ENCODE data around the gene SLC36A2.

DNA sequence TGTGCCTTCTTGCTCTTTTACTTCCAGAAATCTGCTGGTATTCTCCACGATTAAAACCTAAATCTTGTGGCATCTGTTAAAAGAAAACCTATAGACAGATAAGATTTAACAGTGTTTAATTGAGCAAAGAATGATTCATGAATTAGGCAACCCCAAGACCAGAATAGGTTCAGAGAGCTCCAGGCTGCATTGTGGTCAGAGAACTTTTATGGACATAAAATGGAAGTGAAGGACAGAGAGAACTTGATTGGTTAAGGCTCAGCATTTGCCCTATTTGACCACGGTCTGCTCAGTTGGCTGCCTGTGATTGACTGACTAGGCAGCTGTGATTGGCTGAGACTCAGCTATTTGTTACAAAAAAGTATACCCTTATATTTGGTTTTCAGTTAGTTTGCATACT is 10.4 kb upstream of the SLC36A2 start:
- TF ChIP-seq, protein P1, sequence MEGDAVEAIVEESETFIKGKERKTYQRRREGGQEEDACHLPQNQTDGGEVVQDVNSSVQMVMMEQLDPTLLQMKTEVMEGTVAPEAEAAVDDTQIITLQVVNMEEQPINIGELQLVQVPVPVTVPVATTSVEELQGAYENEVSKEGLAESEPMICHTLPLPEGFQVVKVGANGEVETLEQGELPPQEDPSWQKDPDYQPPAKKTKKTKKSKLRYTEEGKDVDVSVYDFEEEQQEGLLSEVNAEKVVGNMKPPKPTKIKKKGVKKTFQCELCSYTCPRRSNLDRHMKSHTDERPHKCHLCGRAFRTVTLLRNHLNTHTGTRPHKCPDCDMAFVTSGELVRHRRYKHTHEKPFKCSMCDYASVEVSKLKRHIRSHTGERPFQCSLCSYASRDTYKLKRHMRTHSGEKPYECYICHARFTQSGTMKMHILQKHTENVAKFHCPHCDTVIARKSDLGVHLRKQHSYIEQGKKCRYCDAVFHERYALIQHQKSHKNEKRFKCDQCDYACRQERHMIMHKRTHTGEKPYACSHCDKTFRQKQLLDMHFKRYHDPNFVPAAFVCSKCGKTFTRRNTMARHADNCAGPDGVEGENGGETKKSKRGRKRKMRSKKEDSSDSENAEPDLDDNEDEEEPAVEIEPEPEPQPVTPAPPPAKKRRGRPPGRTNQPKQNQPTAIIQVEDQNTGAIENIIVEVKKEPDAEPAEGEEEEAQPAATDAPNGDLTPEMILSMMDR (conservative IDR thresholded peaks at IDR 0.05 in 1 of 2, IDR thresholded peaks at IDR 0.05 in 1 of 2; ENCODE audit: low read depth in 1 of 2, low read length in 2 of 2): no peak
- TF ChIP-seq EZH2 (IDR thresholded peaks at IDR 0.05; ENCODE audit: low read length, missing control alignments): no peak
